Upper lobe of left lung (tissue), 4 donors: ENCODE measurements around the gene GTF2IRD1.
"Not testable (repeated sequence)": the region's sequence is repeated elsewhere in the genome, so short reads cannot be mapped to it uniquely, and the experiment has no call there.

ENCODE experiments used
- CTCF ChIP-seq, 6 experiments: fragments of 450-650 bp in 4 of 6; fragments of 200-600 bp in 2 of 6; sonication (generic) in 2 of 6; IDR thresholded peaks; one replicate each; pipeline ENCODE4 v1.5.1; 2016 to 2019; ENCODE audit warnings: antibody characterized with exemption in 6 of 6
- EP300 ChIP-seq, 4 donors: sonication (generic); formaldehyde crosslinking; IDR thresholded peaks; one replicate each; pipeline ENCODE4 v1.5.1; 2017; ENCODE audit warnings: antibody characterized with exemption in 4 of 4, control low read depth in 2 of 4
- POLR2A ChIP-seq, 4 donors: fragments of 450-650 bp; IDR thresholded peaks; one replicate each; pipeline ENCODE4 v1.5.1; 2016 to 2017; ENCODE audit warnings: antibody characterized with exemption in 4 of 4, mild to moderate bottlenecking in 2 of 4
- POLR2AphosphoS5 ChIP-seq, 2 donors: sonication (generic); formaldehyde crosslinking; IDR thresholded peaks; one replicate each; pipeline ENCODE4 v1.5.1; 2017; ENCODE audit warnings: antibody characterized with exemption in 2 of 2

- TF ChIP-seq POLR2A (IDR thresholded peaks at IDR 0.05) (peak in 1 of 4 donors; percentile 32), POLR2AphosphoS5 (IDR thresholded peaks at IDR 0.05) (peak in 1 of 2 donors; percentile 32), EP300 (IDR thresholded peaks at IDR 0.05) (peak in 1 of 4 donors; percentile 49)
- not testable (repeated sequence) for TF ChIP-seq CTCF (IDR thresholded peaks at IDR 0.05)
These were observed 196.3 kb downstream of the GTF2IRD1 start for GRCh38 chr7:74650055-74650454.
